ENCODE measurements around the gene BMPR1B.

The BMPR1B gene

DNA sequence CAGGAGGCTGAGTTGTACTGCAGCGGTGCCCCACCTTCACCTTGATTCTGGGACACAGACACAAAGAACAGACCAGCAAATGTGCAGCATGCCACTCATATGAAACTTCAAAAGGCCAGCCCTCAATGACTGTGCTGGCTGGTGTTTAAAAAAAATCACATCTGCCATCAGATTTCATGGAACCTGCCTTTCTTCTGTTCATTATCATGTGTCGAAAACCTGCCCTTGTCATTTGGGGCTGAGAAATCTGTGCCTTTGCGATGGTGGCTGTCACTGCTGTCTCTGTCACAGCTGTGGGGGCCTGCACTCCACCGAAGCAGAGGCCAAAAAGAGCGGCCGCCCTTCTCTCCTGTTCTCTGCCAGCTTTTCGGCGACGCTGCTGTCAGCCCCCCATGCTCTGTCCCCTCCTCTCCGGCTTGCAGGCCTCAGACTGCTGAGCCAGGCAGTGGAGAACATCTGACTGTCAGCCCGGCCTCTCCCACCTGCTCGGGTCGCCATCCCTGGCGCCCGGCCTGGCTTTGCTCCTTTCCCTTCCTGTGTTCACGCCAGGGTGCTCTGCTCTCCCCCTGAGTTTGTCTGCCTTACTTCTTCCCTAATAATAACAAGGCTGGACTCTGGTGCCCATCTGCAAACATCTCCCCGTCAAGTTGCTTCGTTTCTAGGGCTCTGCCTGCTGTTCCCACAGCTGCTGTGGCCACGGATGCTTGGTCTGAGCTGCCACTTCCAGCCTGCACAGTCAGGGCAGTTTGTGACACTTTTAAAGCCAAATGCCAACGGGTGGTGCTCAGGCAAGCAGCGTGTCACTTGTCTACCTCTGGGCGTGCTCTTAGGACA, 435.9 kb downstream of the BMPR1B start:
- DNase-seq, result no peak

DNA sequence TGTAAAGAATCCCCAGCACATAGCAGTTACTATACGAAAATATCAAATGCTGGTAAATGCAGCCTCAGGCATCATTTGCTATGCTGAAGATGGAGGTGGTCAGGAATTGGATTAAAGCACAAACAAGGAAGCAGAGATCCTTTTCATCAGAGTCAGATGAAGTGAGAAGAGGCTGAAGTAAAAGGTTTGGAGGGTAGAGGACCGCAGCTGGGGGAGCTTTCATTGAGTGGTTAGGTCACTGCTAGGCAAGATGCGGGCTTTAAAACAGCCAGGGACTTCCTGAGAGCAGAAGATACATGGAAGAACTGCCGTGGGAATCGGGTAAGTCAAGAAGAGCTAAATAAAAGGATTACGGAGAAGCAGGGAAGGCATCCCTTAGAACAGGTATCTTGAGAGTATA, 439.6 kb downstream of the BMPR1B start:
- DNase-seq, result no peak

DNA sequence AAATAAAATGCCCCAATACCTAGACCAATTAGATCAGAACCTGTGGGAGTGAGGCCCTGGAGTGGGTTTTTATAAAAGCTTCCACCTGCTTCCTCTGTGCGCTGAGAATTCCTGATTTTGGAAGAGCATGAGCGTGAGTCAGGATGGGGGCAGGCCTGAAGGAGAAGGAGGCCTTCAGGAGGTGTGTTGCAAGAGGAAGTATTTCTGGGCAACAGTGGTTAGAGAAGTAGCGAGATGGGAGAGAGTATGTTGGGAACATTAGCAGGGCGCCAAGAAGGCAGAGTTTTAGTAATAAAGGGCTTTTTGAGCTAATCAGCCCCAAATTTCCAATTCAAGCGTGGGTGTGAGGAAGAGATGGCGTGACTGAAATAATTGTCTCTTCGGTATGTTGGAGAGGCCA, 441.2 kb downstream of the BMPR1B start:
- DNase-seq, result no peak

DNA sequence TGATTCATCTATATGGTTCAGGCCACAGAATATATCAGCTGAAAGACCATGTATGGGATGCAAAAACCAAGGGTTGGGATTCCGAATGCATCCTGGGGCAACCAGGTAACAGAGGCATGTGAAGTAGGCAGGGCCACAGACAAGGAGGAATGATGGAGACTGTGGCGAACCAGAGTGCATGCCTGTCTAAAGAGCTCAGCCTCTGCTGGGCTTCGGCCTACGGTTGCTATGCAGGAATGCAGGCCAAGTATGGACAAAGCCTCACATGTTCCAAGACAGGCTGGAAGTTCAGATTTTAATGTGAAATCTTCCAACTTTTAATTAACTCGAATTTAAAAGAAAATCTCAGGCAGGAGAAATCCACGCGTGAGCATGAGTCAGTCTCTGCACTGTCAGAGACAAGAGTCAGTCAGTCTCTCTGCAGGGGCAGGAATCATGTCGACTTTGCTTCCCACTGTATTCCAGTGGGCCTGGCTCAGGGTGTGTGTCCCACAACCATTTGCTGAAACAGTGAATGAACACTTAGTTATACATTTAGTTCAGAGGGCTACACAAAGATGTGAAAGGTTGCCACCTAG, 446.6 kb downstream of the BMPR1B start:
- no peak for DNase-seq

DNA sequence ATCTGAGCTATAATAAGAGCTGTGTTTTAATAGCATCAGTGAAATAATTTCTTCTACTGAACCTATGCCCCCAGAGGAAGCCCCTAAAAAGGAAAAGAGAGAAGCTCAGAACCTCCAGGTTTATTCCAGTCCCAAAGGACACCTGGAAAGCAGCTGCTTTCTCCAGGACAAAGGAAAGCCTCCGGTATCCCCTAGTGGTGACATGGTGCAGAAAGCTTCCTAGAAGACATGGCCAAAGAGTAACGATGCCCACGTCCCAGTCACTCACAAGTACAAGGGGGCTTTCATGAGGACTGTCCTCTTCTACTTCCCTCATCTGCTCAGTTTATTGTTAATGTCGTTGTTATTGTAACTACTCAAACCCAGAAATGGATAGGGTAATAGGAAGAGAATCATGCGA, 447.1 kb downstream of the BMPR1B start:
- no peak for DNase-seq

Measured in GF-D8 (cell line).